Measurements from ENCODE around the gene CES2.

Gene CES2

DNA sequence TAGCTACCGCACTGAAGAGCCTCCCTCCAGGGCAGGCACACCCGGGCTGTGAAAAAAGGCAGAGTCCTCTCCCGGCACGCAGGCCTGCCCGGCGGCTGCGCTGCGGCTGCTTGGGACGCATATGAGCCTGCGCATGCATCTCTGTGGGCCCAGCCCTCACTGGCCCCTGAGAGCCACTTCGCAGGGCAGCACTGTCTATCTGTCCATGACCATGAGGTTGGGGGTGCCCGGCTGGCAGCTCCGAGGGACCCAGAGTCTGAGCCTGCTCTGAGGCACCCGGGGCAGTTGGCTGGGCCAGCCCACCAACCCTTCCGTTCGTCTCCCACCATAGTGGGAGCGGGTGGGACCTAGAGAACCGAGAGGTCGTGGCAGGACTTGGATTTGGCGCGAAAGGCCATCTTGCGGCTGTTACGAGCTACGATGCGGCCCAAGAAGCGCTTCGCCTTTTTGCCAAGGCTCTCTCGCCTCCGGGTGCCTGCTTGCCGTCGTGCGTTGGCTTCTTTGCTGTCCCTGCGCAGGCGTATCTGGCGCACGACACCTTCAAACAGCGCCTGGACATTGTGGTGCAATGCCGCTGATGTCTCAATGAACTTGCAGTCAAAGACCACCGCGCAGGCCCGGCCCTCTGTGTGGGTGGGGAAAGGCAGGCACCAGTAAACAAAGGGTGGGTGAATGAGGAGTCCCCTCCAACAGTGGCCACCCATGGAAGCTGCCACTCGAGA is 13.4 kb upstream of the CES2 start:
- Histone ChIP-seq H3K23ac (ENCODE audit: low read depth, low read length, poor library complexity) (peak overlapping the region; percentile 57), H3K9ac (ENCODE audit: low read depth, low read length, poor library complexity) (no peak overlapping the region), H3K4me3 (ENCODE audit: low read length in 2 of 2) (no peak overlapping the region), H3K4me1 (ENCODE audit: control insufficient read depth in 2 of 2, insufficient read depth in 1 of 2, low read depth in 1 of 2, low read length in 2 of 2) (peaks cover 2 to 34% of the 10 kb centered on the region in 2 donors), H2BK12ac (ENCODE audit: low read length) (no peak overlapping the region), H4K91ac (ENCODE audit: low read depth, low read length, poor library complexity) (no peak overlapping the region), H3K4ac (ENCODE audit: low read length) (no peak overlapping the region), H4K8ac (ENCODE audit: low read depth, low read length) (no peak overlapping the region), H3K4me2 (ENCODE audit: insufficient read depth, low read length, poor library complexity, severe bottlenecking) (no peak overlapping the region), H3K36me3 (replicated peaks in 1 of 2; ENCODE audit: control insufficient read depth in 2 of 2, insufficient read depth in 2 of 2, low read length in 2 of 2) (no peaks in the 10 kb centered on the region), H3K79me1 (ENCODE audit: low read depth, low read length) (no peaks in the 10 kb centered on the region), H2AFZ (ENCODE audit: low read length) (no peak overlapping the region), H2AK5ac (ENCODE audit: low read depth, low read length) (peak overlapping the region; percentile 74), H3K9me3 (replicated peaks in 1 of 2; ENCODE audit: control insufficient read depth in 2 of 2, insufficient read depth in 1 of 2, low read depth in 1 of 2, low read length in 2 of 2) (no peaks in the 10 kb centered on the region), H3K14ac (ENCODE audit: low read length) (no peak overlapping the region), H2BK5ac (ENCODE audit: low read length) (no peak overlapping the region), H3K27me3 (ENCODE audit: control insufficient read depth in 3 of 3, insufficient read depth in 3 of 3, low read depth in 1 of 3, low read length in 3 of 3) (peaks cover 12 to 70% (median 37%) of the 10 kb centered on the region in 3 experiments), H2BK15ac (ENCODE audit: low read length) (no peak overlapping the region), H3K27ac (replicated peaks; ENCODE audit: low read length) (no peak overlapping the region), H2BK120ac (ENCODE audit: low read depth, low read length) (no peak overlapping the region), H3K18ac (ENCODE audit: low read length) (no peak overlapping the region)
- no peak for DNase-seq (ENCODE audit: low spot score)
- no CpG with 5 or more reads among the region's 42 CpGs for WGBS, 2 donors (ENCODE audit: extremely low coverage in 2 of 2, insufficient read length in 2 of 2, insufficient replicate concordance in 1 of 2)

- no peak overlapping the region for H2BK120ac ChIP-seq (ENCODE audit: low read depth, low read length)
- peak overlapping the region; percentile 27 for H2AK5ac ChIP-seq (ENCODE audit: low read depth, low read length)
- no peak overlapping the region for H3K4me2 ChIP-seq (ENCODE audit: insufficient read depth, low read length, poor library complexity, severe bottlenecking)
- peak overlapping the region; percentile 26 for H2BK12ac ChIP-seq (ENCODE audit: low read length)
- H3K9ac ChIP-seq (ENCODE audit: low read depth, low read length, poor library complexity), result no peak overlapping the region
- H4K8ac ChIP-seq (ENCODE audit: low read depth, low read length), result no peak overlapping the region
- WGBS, 2 donors (ENCODE audit: extremely low coverage in 2 of 2, insufficient read length in 2 of 2, insufficient replicate concordance in 1 of 2), result no CpG with 5 or more reads among the region's 18 CpGs
- H3K18ac ChIP-seq (ENCODE audit: low read length), result no peak overlapping the region
- no peak overlapping the region for H2AFZ ChIP-seq (ENCODE audit: low read length)
- no peak overlapping the region for H2BK15ac ChIP-seq (ENCODE audit: low read length)
- H4K91ac ChIP-seq (ENCODE audit: low read depth, low read length, poor library complexity), result no peak overlapping the region
- no peak overlapping the region for H3K4me3 ChIP-seq (ENCODE audit: low read length in 2 of 2)
- no peaks in the 10 kb centered on the region for H3K79me1 ChIP-seq (ENCODE audit: low read depth, low read length)
- H3K4me1 ChIP-seq (ENCODE audit: control insufficient read depth in 2 of 2, insufficient read depth in 1 of 2, low read depth in 1 of 2, low read length in 2 of 2), result peaks cover 2 to 44% of the 10 kb centered on the region in 2 donors
- H3K27ac ChIP-seq (replicated peaks; ENCODE audit: low read length), result no peak overlapping the region
- H3K9me3 ChIP-seq (replicated peaks in 1 of 2; ENCODE audit: control insufficient read depth in 2 of 2, insufficient read depth in 1 of 2, low read depth in 1 of 2, low read length in 2 of 2), result no peaks in the 10 kb centered on the region
- no peak overlapping the region for H2BK5ac ChIP-seq (ENCODE audit: low read length)
- H3K27me3 ChIP-seq (ENCODE audit: control insufficient read depth in 3 of 3, insufficient read depth in 3 of 3, low read depth in 1 of 3, low read length in 3 of 3), result peaks cover 12 to 60% (median 37%) of the 10 kb centered on the region in 3 experiments
- no peak for DNase-seq (ENCODE audit: low spot score)
- H3K14ac ChIP-seq (ENCODE audit: low read length), result no peak overlapping the region
- H3K36me3 ChIP-seq (replicated peaks in 1 of 2; ENCODE audit: control insufficient read depth in 2 of 2, insufficient read depth in 2 of 2, low read length in 2 of 2), result no peaks in the 10 kb centered on the region
- H3K4ac ChIP-seq (ENCODE audit: low read length), result no peak overlapping the region
- peak overlapping the region; percentile 66 for H3K23ac ChIP-seq (ENCODE audit: low read depth, low read length, poor library complexity)
These were observed 12.0 kb upstream of the CES2 start for GRCh38 chr16:66923247-66923731.

GRCh38 chr16:66923866-66924265 is 11.4 kb upstream of the CES2 start:
- H3K4me2 ChIP-seq (ENCODE audit: insufficient read depth, low read length, poor library complexity, severe bottlenecking), result no peak overlapping the region
- peaks cover 12 to 59% (median 37%) of the 10 kb centered on the region in 3 experiments for H3K27me3 ChIP-seq (ENCODE audit: control insufficient read depth in 3 of 3, insufficient read depth in 3 of 3, low read depth in 1 of 3, low read length in 3 of 3)
- no peaks in the 10 kb centered on the region for H3K9me3 ChIP-seq (replicated peaks in 1 of 2; ENCODE audit: control insufficient read depth in 2 of 2, insufficient read depth in 1 of 2, low read depth in 1 of 2, low read length in 2 of 2)
- DNase-seq (ENCODE audit: low spot score), result no peak
- H3K4me1 ChIP-seq (ENCODE audit: control insufficient read depth in 2 of 2, insufficient read depth in 1 of 2, low read depth in 1 of 2, low read length in 2 of 2), result peaks cover 2 to 43% of the 10 kb centered on the region in 2 donors
- no CpG with 5 or more reads among the region's 3 CpGs for whole genome bisulfite sequencing, 2 donors (ENCODE audit: extremely low coverage in 2 of 2, insufficient read length in 2 of 2, insufficient replicate concordance in 1 of 2)
- H2BK5ac ChIP-seq (ENCODE audit: low read length), result no peak overlapping the region
- no peaks in the 10 kb centered on the region for H3K79me1 ChIP-seq (ENCODE audit: low read depth, low read length)
- H3K27ac ChIP-seq (replicated peaks; ENCODE audit: low read length), result no peak overlapping the region
- H3K36me3 ChIP-seq (replicated peaks in 1 of 2; ENCODE audit: control insufficient read depth in 2 of 2, insufficient read depth in 2 of 2, low read length in 2 of 2), result no peaks in the 10 kb centered on the region
- H4K91ac ChIP-seq (ENCODE audit: low read depth, low read length, poor library complexity), result no peak overlapping the region
- no peak overlapping the region for H3K4ac ChIP-seq (ENCODE audit: low read length)
- no peak overlapping the region for H3K9ac ChIP-seq (ENCODE audit: low read depth, low read length, poor library complexity)
- H2AK5ac ChIP-seq (ENCODE audit: low read depth, low read length), result no peak overlapping the region
- H3K23ac ChIP-seq (ENCODE audit: low read depth, low read length, poor library complexity), result peak overlapping the region; percentile 66
- H3K14ac ChIP-seq (ENCODE audit: low read length), result no peak overlapping the region
- no peak overlapping the region for H2BK15ac ChIP-seq (ENCODE audit: low read length)
- no peak overlapping the region for H3K4me3 ChIP-seq (ENCODE audit: low read length in 2 of 2)
- no peak overlapping the region for H2AFZ ChIP-seq (ENCODE audit: low read length)
- H4K8ac ChIP-seq (ENCODE audit: low read depth, low read length), result no peak overlapping the region
- no peak overlapping the region for H3K18ac ChIP-seq (ENCODE audit: low read length)
- H2BK120ac ChIP-seq (ENCODE audit: low read depth, low read length), result no peak overlapping the region
- peak overlapping the region; percentile 26 for H2BK12ac ChIP-seq (ENCODE audit: low read length)

- Histone ChIP-seq H3K18ac (ENCODE audit: low read length) (peak overlapping the region; percentile 78), H2BK120ac (ENCODE audit: low read depth, low read length) (no peak overlapping the region), H3K4ac (ENCODE audit: low read length) (no peak overlapping the region), H3K27me3 (ENCODE audit: control insufficient read depth in 3 of 3, insufficient read depth in 3 of 3, low read depth in 1 of 3, low read length in 3 of 3) (peaks cover 12 to 59% (median 37%) of the 10 kb centered on the region in 3 experiments), H3K36me3 (replicated peaks in 1 of 2; ENCODE audit: control insufficient read depth in 2 of 2, insufficient read depth in 2 of 2, low read length in 2 of 2) (no peaks in the 10 kb centered on the region), H3K4me1 (ENCODE audit: control insufficient read depth in 2 of 2, insufficient read depth in 1 of 2, low read depth in 1 of 2, low read length in 2 of 2) (peaks cover 2 to 35% of the 10 kb centered on the region in 2 donors), H2AK5ac (ENCODE audit: low read depth, low read length) (peak overlapping the region; percentile 49), H3K14ac (ENCODE audit: low read length) (no peak overlapping the region), H4K8ac (ENCODE audit: low read depth, low read length) (no peak overlapping the region), H3K4me3 (ENCODE audit: low read length in 2 of 2) (peak overlapping the region in 1 of 2 donors; percentile 70), H2BK12ac (ENCODE audit: low read length) (peak overlapping the region; percentile 27), H2BK5ac (ENCODE audit: low read length) (no peak overlapping the region), H2BK15ac (ENCODE audit: low read length) (no peak overlapping the region), H2AFZ (ENCODE audit: low read length) (peak overlapping the region; percentile 80), H3K9ac (ENCODE audit: low read depth, low read length, poor library complexity) (no peak overlapping the region), H3K79me1 (ENCODE audit: low read depth, low read length) (no peaks in the 10 kb centered on the region), H4K91ac (ENCODE audit: low read depth, low read length, poor library complexity) (no peak overlapping the region), H3K4me2 (ENCODE audit: insufficient read depth, low read length, poor library complexity, severe bottlenecking) (peak overlapping the region; percentile 56), H3K23ac (ENCODE audit: low read depth, low read length, poor library complexity) (peak overlapping the region; percentile 83), H3K27ac (replicated peaks; ENCODE audit: low read length) (no peak overlapping the region), H3K9me3 (replicated peaks in 1 of 2; ENCODE audit: control insufficient read depth in 2 of 2, insufficient read depth in 1 of 2, low read depth in 1 of 2, low read length in 2 of 2) (no peaks in the 10 kb centered on the region)
- WGBS, 2 donors (ENCODE audit: extremely low coverage in 2 of 2, insufficient read length in 2 of 2, insufficient replicate concordance in 1 of 2), result no CpG with 5 or more reads among the region's 72 CpGs
- DNase-seq (ENCODE audit: low spot score), result peak; percentile 29
These were observed 10.6 kb upstream of the CES2 start for GRCh38 chr16:66924527-66925321.
